K562 (cell line): Measurements from ENCODE around the gene EVA1B. TPM values are rescaled to one million over a fixed set of nuclear protein-coding genes. Genes with fewer than 3 reads are reported as not detected.

Experiments
- C11orf30 ChIP-seq: fragments of 450-650 bp; IDR thresholded peaks from 2 replicates; pipeline ENCODE4 v1.6.1; 2016; ENCODE audit warnings: low read depth, mild to moderate bottlenecking
- EWSR1 ChIP-seq: fragments of 450-650 bp; IDR thresholded peaks from 2 replicates; pipeline ENCODE4 v1.6.1; 2018; ENCODE audit warnings: borderline replicate concordance, mild to moderate bottlenecking, low read depth, moderate library complexity; ENCODE audit not compliant: partially characterized antibody
- FOXK2 ChIP-seq, 2 experiments: fragments of 450-650 bp; IDR thresholded peaks in 1 of 2; conservative IDR thresholded peaks in 1 of 2; 2 replicates each; pipeline ENCODE4 v1.6.1; 2016; ENCODE audit warnings: low read depth in 2 of 2, mild to moderate bottlenecking in 1 of 2
- FUS ChIP-seq: fragments of 200-400 bp; formaldehyde crosslinking; optimal IDR thresholded peaks from 2 replicates; pipeline ENCODE3; 2017; ENCODE audit warnings: low read depth, low read length
- HDAC6 ChIP-seq: IDR thresholded peaks from 2 replicates; pipeline ENCODE4 v1.6.1; 2012; ENCODE audit warnings: low read depth, mild to moderate bottlenecking, control low read depth, inconsistent platforms, low read length, moderate library complexity
- MAFG ChIP-seq: fragments of 450-650 bp; conservative IDR thresholded peaks from 2 replicates; pipeline ENCODE4 v1.6.1; 2016; ENCODE audit warnings: missing genetic modification characterization, missing compliant biosample characterization
- MAZ ChIP-seq, 2 experiments: fragments of 450-650 bp in 1 of 2; sonication (generic) in 1 of 2; formaldehyde crosslinking; IDR thresholded peaks in 1 of 2; conservative IDR thresholded peaks in 1 of 2; 2 replicates each; pipeline versions ENCODE4 v1.4.0 to v1.5.0; 2020; ENCODE audit warnings: mild to moderate bottlenecking in 1 of 2, missing genetic modification reagents in 1 of 2
- MTA3 ChIP-seq: fragments of 450-650 bp; formaldehyde crosslinking; IDR thresholded peaks from 2 replicates; pipeline ENCODE4 v1.6.1; 2017; ENCODE audit warnings: mild to moderate bottlenecking, borderline replicate concordance
- NFXL1 ChIP-seq: fragments of 450-650 bp; formaldehyde crosslinking; IDR thresholded peaks from 2 replicates; pipeline ENCODE4 v1.4.0; 2021; ENCODE audit warnings: mild to moderate bottlenecking
- POLR2AphosphoS2 ChIP-seq: IDR thresholded peaks from 2 replicates; pipeline ENCODE4 v1.6.1; 2012; ENCODE audit warnings: low read length, improper control_type of control experiment
- RAD51 ChIP-seq: fragments of 450-650 bp; IDR thresholded peaks from 2 replicates; pipeline ENCODE4 v1.7.1; 2016; ENCODE audit warnings: low read depth, mild to moderate bottlenecking, borderline replicate concordance
- RFX1 ChIP-seq: fragments of 450-650 bp; IDR thresholded peaks from 2 replicates; pipeline ENCODE4 v1.6.1; 2016; ENCODE audit warnings: mild to moderate bottlenecking, moderate library complexity
- RFX7 ChIP-seq: fragments of 250-450 bp; sonication (Bioruptor Pico); IDR thresholded peaks from 2 replicates; pipeline ENCODE4 v1.5.1; 2021; ENCODE audit warnings: mild to moderate bottlenecking
- SUPT5H ChIP-seq: fragments of 450-650 bp; IDR thresholded peaks from 2 replicates; pipeline ENCODE4 v1.6.1; 2016
- TCF3 ChIP-seq: sonication (generic); formaldehyde crosslinking; IDR thresholded peaks from 2 replicates; pipeline ENCODE4 v1.4.0; 2020; ENCODE audit warnings: mild to moderate bottlenecking, missing genetic modification reagents
- XRCC4 ChIP-seq: IDR thresholded peaks from one replicate; pipeline ENCODE4 v1.6.1; 2011; ENCODE audit not compliant: insufficient read depth, insufficient read length; ENCODE audit errors: extremely low read depth
- ZNF668 ChIP-seq: fragments of 250-450 bp; sonication (Bioruptor Pico); IDR thresholded peaks from 2 replicates; pipeline ENCODE4 v1.8.0; 2022; ENCODE audit warnings: mild to moderate bottlenecking, inconsistent platforms
- polyA plus RNA-seq, 8 experiments: library from polyadenylated mRNA; depleted of rRNA in 4 of 8; stranded (reverse) in 5 of 8; unstranded in 3 of 8; fragments of >200 nt; fragmentation: Nextera tagmentation in 2 of 8; fragmentation: Illumina TruSeq in 1 of 8; extraction: Ambion mirVana in 2 of 8; extraction: Trizol in 1 of 8; gene quantifications; 2 replicates each; pipeline versions ENCODE4 v1.2.1 to v1.2.3, GENCODE V29; 2011 to 2014; ENCODE audit warnings: inconsistent platforms in 1 of 8, missing spikeins in 1 of 8
- total RNA-seq, 7 experiments: library from RNA; depleted of rRNA in 6 of 7; stranded (reverse); fragments of >200 nt in 6 of 7; fragmentation: Illumina TruSeq in 2 of 7; extraction: Trizol in 2 of 7; gene quantifications; 2 replicates each; pipeline versions ENCODE4 v1.2.1 to v1.2.3, GENCODE V29; 2011 to 2021; ENCODE audit warnings: low replicate concordance in 1 of 7
- TF ChIP-seq, protein P1 (sequence below): sonication (generic); formaldehyde crosslinking; IDR thresholded peaks from 2 replicates; pipeline ENCODE4 v1.8.1; 2023; ENCODE audit warnings: mild to moderate bottlenecking, missing genetic modification reagents
- TF ChIP-seq, protein P2 (sequence below): fragments of 450-650 bp; formaldehyde crosslinking; IDR thresholded peaks from 2 replicates; pipeline ENCODE4 v1.4.0; 2022; ENCODE audit warnings: missing genetic modification characterization
- TF ChIP-seq, protein P3 (sequence below): sonication (generic); formaldehyde crosslinking; IDR thresholded peaks from 2 replicates; pipeline ENCODE4 v1.8.0; 2022; ENCODE audit warnings: mild to moderate bottlenecking, missing genetic modification reagents

Gene EVA1B
- total and polyA plus RNA-seq, 9 of the 15 experiments (the other 6 are each of a cell fraction or from before 2014, with no cell fraction given) = 0.08 to 65.7 (median 2.4) TPM

DNA sequence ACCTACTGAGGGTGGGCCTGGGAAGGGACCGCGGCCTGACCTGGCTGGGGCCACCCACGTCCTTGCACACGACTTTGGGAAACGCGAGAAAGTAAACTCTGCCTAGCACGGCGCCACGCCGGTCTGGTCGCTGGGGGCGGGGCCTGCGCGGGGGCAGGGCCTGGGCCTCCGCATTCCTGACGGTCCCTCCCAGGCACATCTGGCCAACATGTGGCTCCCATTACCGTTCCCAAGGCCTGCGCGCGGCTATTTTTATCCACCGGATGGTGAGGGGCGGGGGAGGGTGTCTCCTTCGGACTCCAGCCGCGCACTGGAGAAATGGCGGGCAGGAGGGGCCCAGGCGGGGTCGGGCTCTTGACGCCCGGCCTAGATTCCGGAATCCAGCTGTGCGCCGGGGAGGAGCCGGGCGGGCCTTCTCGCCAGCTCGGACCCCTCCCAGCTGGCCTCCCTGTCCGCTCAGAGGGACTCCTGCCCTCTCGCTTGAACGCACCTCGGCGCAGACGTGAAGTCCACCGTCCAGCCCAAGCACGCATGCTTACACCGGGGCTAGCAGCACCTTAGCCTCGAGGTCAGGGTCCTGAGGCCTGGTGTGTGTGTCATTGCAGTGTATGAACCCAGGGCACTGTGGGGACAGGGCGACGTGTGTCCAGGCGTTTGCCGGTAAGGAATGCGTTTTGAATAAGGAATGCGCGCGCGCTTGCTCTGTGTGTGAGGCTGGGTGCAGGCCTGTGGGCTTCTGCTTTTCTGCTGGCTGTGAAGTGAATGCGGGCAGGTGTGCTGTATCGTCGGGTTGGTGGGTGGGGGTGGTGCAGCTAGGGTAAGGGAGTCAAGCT lies 2.1 kb downstream of the EVA1B start (continued):
- TF ChIP-seq, protein P1, sequence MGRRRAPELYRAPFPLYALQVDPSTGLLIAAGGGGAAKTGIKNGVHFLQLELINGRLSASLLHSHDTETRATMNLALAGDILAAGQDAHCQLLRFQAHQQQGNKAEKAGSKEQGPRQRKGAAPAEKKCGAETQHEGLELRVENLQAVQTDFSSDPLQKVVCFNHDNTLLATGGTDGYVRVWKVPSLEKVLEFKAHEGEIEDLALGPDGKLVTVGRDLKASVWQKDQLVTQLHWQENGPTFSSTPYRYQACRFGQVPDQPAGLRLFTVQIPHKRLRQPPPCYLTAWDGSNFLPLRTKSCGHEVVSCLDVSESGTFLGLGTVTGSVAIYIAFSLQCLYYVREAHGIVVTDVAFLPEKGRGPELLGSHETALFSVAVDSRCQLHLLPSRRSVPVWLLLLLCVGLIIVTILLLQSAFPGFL (CRISPR knock-in tag) = no peak
- TF ChIP-seq C11orf30 (no peak), FUS (peak; percentile 71), MAZ (CRISPR knock-in tag; conservative IDR thresholded peaks at IDR 0.05 in 1 of 2, IDR thresholded peaks at IDR 0.05 in 1 of 2) (peak; percentile 90 to 92), RFX1 (no peak), XRCC4 (no peak), TCF3 (peak; percentile 67), MAFG (no peak), NFXL1 (no peak), HDAC6 (no peak), MTA3 (peak; percentile 86), POLR2AphosphoS2 (no peak), SUPT5H (peak; percentile 66), RFX7 (CRISPR knock-in tag) (no peak), EWSR1 (no peak), RAD51 (no peak; the same call in 1 of the 2 replicates), FOXK2 (conservative IDR thresholded peaks at IDR 0.05 in 1 of 2, IDR thresholded peaks at IDR 0.05 in 1 of 2; ENCODE audit: low read depth in 2 of 2) (peak; percentile 62 to 66; a peak in 3 of 4 replicates), ZNF668 (CRISPR knock-in tag) (peak; percentile 71; the same call in 1 of the 2 replicates)
- TF ChIP-seq, protein P2, sequence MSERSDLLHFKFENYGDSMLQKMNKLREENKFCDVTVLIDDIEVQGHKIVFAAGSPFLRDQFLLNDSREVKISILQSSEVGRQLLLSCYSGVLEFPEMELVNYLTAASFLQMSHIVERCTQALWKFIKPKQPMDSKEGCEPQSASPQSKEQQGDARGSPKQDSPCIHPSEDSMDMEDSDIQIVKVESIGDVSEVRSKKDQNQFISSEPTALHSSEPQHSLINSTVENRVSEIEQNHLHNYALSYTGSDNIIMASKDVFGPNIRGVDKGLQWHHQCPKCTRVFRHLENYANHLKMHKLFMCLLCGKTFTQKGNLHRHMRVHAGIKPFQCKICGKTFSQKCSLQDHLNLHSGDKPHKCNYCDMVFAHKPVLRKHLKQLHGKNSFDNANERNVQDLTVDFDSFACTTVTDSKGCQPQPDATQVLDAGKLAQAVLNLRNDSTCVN (CRISPR knock-in tag) = no peak
- TF ChIP-seq, protein P3, sequence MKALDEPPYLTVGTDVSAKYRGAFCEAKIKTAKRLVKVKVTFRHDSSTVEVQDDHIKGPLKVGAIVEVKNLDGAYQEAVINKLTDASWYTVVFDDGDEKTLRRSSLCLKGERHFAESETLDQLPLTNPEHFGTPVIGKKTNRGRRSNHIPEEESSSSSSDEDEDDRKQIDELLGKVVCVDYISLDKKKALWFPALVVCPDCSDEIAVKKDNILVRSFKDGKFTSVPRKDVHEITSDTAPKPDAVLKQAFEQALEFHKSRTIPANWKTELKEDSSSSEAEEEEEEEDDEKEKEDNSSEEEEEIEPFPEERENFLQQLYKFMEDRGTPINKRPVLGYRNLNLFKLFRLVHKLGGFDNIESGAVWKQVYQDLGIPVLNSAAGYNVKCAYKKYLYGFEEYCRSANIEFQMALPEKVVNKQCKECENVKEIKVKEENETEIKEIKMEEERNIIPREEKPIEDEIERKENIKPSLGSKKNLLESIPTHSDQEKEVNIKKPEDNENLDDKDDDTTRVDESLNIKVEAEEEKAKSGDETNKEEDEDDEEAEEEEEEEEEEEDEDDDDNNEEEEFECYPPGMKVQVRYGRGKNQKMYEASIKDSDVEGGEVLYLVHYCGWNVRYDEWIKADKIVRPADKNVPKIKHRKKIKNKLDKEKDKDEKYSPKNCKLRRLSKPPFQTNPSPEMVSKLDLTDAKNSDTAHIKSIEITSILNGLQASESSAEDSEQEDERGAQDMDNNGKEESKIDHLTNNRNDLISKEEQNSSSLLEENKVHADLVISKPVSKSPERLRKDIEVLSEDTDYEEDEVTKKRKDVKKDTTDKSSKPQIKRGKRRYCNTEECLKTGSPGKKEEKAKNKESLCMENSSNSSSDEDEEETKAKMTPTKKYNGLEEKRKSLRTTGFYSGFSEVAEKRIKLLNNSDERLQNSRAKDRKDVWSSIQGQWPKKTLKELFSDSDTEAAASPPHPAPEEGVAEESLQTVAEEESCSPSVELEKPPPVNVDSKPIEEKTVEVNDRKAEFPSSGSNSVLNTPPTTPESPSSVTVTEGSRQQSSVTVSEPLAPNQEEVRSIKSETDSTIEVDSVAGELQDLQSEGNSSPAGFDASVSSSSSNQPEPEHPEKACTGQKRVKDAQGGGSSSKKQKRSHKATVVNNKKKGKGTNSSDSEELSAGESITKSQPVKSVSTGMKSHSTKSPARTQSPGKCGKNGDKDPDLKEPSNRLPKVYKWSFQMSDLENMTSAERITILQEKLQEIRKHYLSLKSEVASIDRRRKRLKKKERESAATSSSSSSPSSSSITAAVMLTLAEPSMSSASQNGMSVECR = peak; percentile 84
